Superior temporal gyrus (tissue), 1 donor: Measurements from ENCODE around the gene PPP1CC.
"Not testable (repeated sequence)": the region's sequence is repeated elsewhere in the genome, so short reads cannot be mapped to it uniquely, and the experiment has no call there.

Source experiments
- DNase-seq: peaks from one replicate; pipeline ENCODE4 v3.0.0-alpha.2; 2016; ENCODE audit errors: extremely low spot score

PPP1CC gene

GRCh38 chr12:110754101-110754793, 11.6 kb upstream of the PPP1CC start:
- DNase-seq, result no peak

- no peak for DNase-seq
Observed at GRCh38 chr12:110750784-110751461, 8.2 kb upstream of the PPP1CC start.

- no peak for DNase-seq
Observed at GRCh38 chr12:110746550-110746949, 3.9 kb upstream of the PPP1CC start.

GRCh38 chr12:110745542-110746284, 3.0 kb upstream of the PPP1CC start:
- peak; percentile 37 for DNase-seq

- no peak for DNase-seq
Observed at GRCh38 chr12:110744601-110745264, 2.0 kb upstream of the PPP1CC start.

GRCh38 chr12:110744151-110744571, 1.5 kb upstream of the PPP1CC start:
- peak; percentile 87 for DNase-seq

GRCh38 chr12:110743571-110744093, 941 bp upstream of the PPP1CC start:
- no peak for DNase-seq

- no peak for DNase-seq
Observed at GRCh38 chr12:110742096-110742717, 484 bp downstream of the PPP1CC start.

GRCh38 chr12:110741341-110742095, 1.2 kb downstream of the PPP1CC start:
- DNase-seq, result peak; percentile 60

GRCh38 chr12:110739894-110740293, 2.8 kb downstream of the PPP1CC start:
- peak; percentile 24 for DNase-seq

GRCh38 chr12:110739488-110739887, 3.2 kb downstream of the PPP1CC start:
- DNase-seq, result no peak

GRCh38 chr12:110737532-110737931, 5.2 kb downstream of the PPP1CC start:
- DNase-seq, result no peak

- not testable (repeated sequence) for DNase-seq
Observed at GRCh38 chr12:110737016-110737415, 5.7 kb downstream of the PPP1CC start.

GRCh38 chr12:110733900-110734299, 8.8 kb downstream of the PPP1CC start:
- DNase-seq, result no peak

GRCh38 chr12:110733089-110733715, 9.5 kb downstream of the PPP1CC start:
- no peak for DNase-seq

GRCh38 chr12:110732572-110732971, 10.1 kb downstream of the PPP1CC start:
- DNase-seq, result no peak

- no peak for DNase-seq
Observed at GRCh38 chr12:110731479-110731878, 11.2 kb downstream of the PPP1CC start.

- DNase-seq, result no peak
Observed at GRCh38 chr12:110728628-110729027, 14.1 kb downstream of the PPP1CC start.

- DNase-seq, result no peak
Observed at GRCh38 chr12:110726708-110727369, 15.9 kb downstream of the PPP1CC start.

GRCh38 chr12:110726028-110726427, 16.7 kb downstream of the PPP1CC start:
- DNase-seq, result no peak
